Lower lobe of right lung (tissue), 2 donors: ENCODE data around the gene LGALS7B. TPM values are rescaled to one million over a fixed set of nuclear protein-coding genes. Genes with fewer than 3 reads are reported as not detected.
"Not testable (repeated sequence)": the region's sequence is repeated elsewhere in the genome, so short reads cannot be mapped to it uniquely, and the experiment has no call there.

Experiments
- ATAC-seq, 2 donors: fragments of 200-7000 bp; cut with Tn5 transposase; one replicate each; pipeline ENCODE4 v1.9.1; 2020 to 2022; ENCODE audit warnings: mild to moderate bottlenecking in 2 of 2, moderate library complexity in 2 of 2
- DNase-seq: peaks from one replicate; pipeline ENCODE4 v3.0.0-alpha.2; 2020
- H3K27ac ChIP-seq: fragments of 200-600 bp; one replicate; pipeline ENCODE4 v1.8.0; 2022
- H3K27me3 ChIP-seq: fragments of 200-600 bp; one replicate; pipeline ENCODE4 v1.8.0; 2022; ENCODE audit warnings: low read depth
- H3K36me3 ChIP-seq: fragments of 200-600 bp; one replicate; pipeline ENCODE4 v1.8.0; 2022; ENCODE audit warnings: mild to moderate bottlenecking
- H3K4me1 ChIP-seq: fragments of 200-600 bp; one replicate; pipeline ENCODE4 v1.8.0; 2022
- H3K4me3 ChIP-seq: fragments of 200-600 bp; one replicate; pipeline ENCODE4 v1.8.0; 2022; ENCODE audit warnings: mild to moderate bottlenecking
- H3K9me3 ChIP-seq: fragments of 200-600 bp; one replicate; pipeline ENCODE4 v1.8.0; 2022
- intact Hi-C: fragments of 100-400 bp; cut with DNase I; formaldehyde crosslinking; loops from one replicate; pipeline ENCODE4 v1.11.0; 2022
- total RNA-seq: library from RNA; stranded (reverse); fragmentation: NEBNext Ultra II Directional; extraction: Animal tissue kit (Norgen Biotek cat#: 25700); gene quantifications from one replicate; pipeline ENCODE4 v1.2.1, GENCODE V29; 2021
- TF ChIP-seq, protein P1 (sequence below): fragments of 200-600 bp; IDR thresholded peaks from one replicate; pipeline ENCODE4 v1.8.0; 2022; ENCODE audit warnings: antibody characterized with exemption, mild to moderate bottlenecking
- donor health status: DM: no; HTN: yes; CAD: no; lungs with severe emphysema.

LGALS7B gene
- total RNA-seq, 1 donor from 2014 or later, result not detected

DNA sequence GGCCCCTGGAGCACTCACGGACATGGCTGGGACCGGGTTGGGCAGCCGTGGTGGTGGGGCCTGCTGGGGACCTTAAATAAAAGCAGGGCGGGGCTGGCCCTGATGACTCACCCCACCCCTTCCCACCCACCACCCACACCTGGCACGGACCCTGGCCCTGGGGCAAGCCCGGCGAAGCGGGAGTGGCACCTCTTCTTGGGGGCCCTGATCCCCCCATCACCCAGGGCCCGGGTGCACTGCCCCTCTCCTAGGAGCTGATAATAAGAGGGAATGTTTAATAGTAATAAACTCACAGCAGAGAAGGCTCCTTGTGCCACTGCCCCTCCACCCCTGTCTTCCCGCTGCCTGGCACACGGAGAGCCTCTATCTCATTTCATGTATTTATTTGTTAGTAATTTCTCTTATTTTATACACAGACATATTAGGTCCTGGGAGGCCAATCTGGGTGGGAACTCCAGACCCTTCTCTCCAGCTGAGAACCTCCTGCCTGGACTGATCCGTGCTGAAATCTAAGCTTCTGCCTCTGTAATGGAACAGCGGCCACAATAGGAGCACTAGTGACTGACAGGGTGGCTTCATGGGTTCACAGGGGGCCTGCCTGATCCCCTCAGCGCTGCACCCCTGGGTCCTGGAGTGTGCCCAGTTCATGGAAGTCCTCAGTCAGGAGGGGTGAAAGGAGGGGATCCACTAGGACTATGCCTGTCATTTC, 15.4 kb upstream of the LGALS7B start, which contains the start of gene LGALS7:
Gene LGALS7 (minus strand): TSS at position 49 of the 709 bp plus-strand sequence. CDS start 25 bp downstream, at position 24.
- peaks cover 12% of the 10 kb centered on the region for H3K4me1 ChIP-seq
- intact Hi-C loops, result no loop called here
- no peak for DNase-seq
- ATAC-seq, result no peak
- H3K27me3 ChIP-seq, result no peaks in the 10 kb centered on the region
- no peak within 1 kb of the TSS for H3K4me3 ChIP-seq
- H3K27ac ChIP-seq, result no peak within 1 kb of the TSS
- H3K9me3 ChIP-seq, result no peaks in the 10 kb centered on the region
- TF ChIP-seq, protein P1, sequence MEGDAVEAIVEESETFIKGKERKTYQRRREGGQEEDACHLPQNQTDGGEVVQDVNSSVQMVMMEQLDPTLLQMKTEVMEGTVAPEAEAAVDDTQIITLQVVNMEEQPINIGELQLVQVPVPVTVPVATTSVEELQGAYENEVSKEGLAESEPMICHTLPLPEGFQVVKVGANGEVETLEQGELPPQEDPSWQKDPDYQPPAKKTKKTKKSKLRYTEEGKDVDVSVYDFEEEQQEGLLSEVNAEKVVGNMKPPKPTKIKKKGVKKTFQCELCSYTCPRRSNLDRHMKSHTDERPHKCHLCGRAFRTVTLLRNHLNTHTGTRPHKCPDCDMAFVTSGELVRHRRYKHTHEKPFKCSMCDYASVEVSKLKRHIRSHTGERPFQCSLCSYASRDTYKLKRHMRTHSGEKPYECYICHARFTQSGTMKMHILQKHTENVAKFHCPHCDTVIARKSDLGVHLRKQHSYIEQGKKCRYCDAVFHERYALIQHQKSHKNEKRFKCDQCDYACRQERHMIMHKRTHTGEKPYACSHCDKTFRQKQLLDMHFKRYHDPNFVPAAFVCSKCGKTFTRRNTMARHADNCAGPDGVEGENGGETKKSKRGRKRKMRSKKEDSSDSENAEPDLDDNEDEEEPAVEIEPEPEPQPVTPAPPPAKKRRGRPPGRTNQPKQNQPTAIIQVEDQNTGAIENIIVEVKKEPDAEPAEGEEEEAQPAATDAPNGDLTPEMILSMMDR, result no peak
- H3K36me3 ChIP-seq, result no peaks in the 10 kb centered on the region

GRCh38 chr19:38774181-38774950, 14.6 kb upstream of the LGALS7B start:
- no peaks in the 10 kb centered on the region for H3K27me3 ChIP-seq
- DNase-seq (no peak), ATAC-seq (no peak)
- no peak overlapping the region for H3K27ac ChIP-seq
- TF ChIP-seq, protein P1, result no peak
- peaks cover 8% of the 10 kb centered on the region for H3K4me1 ChIP-seq
- no peaks in the 10 kb centered on the region for H3K36me3 ChIP-seq
- no peaks in the 10 kb centered on the region for H3K9me3 ChIP-seq
- intact Hi-C loops, result no loop called here
- H3K4me3 ChIP-seq, result no peak overlapping the region

DNA sequence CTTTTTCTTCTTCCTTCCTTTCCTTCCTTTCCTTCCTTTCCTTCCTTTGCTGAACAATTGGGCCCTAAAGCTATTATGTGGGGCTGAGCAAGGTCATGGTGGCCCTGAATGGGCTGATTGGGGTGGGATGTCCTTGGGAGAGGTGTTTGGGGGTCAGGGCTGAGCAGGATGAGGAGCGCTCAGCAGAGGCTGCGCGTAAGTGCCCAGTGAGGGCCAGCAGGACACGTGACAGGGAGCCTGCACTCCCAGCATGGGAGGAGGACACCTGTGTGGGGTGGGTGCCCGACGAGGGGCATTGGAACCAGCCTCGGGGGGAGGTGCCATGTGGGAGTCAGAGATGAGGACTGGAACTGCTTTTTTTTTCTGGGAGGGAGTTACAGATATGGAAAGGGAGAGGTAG, 10.3 kb upstream of the LGALS7B start:
- no peaks in the 10 kb centered on the region for H3K4me1 ChIP-seq

DNA sequence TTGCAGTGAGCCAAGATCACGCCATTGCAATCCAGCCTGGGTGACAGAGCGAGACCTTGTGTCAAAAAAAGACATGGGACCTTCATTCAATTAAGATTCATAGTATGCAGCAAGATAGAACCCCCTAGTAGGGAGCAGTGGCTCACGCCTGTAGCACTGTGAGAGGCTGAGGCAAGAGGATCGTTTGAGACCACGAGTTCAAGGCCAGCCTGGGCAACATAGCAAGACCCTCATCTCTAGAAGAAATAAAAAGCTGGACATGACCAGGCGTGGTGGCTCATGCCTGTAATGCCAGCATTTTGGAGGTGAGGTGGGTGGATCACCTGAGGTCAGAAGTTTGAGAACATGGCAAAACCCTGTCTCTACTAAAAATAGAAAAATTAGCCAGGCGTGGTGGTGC, 8.6 kb upstream of the LGALS7B start:
- Histone ChIP-seq H3K4me3 (no peak overlapping the region), H3K27ac (no peak overlapping the region), H3K4me1 (no peaks in the 10 kb centered on the region), H3K27me3 (no peaks in the 10 kb centered on the region), H3K9me3 (no peaks in the 10 kb centered on the region), H3K36me3 (no peaks in the 10 kb centered on the region)
- peak; percentile 3 for DNase-seq
- TF ChIP-seq, protein P1, result no peak
- intact Hi-C loops, result no loop called here
- no peak for ATAC-seq

More for the DNA sequence above, 10.3 kb upstream of the LGALS7B start:
- Histone ChIP-seq H3K36me3 (no peaks in the 10 kb centered on the region), H3K9me3 (no peaks in the 10 kb centered on the region), H3K27me3 (no peaks in the 10 kb centered on the region), H3K4me3 (no peak overlapping the region), H3K27ac (no peak overlapping the region)
- ATAC-seq, result no peak
- no peak for DNase-seq
- TF ChIP-seq, protein P1, result no peak
- intact Hi-C loops, result no loop called here

GRCh38 chr19:38781058-38781457, 7.9 kb upstream of the LGALS7B start:
- Histone ChIP-seq H3K27me3 (no peaks in the 10 kb centered on the region), H3K4me3 (no peak overlapping the region), H3K27ac (no peak overlapping the region), H3K4me1 (no peaks in the 10 kb centered on the region), H3K36me3 (no peaks in the 10 kb centered on the region), H3K9me3 (no peaks in the 10 kb centered on the region)
- TF ChIP-seq, protein P1, result no peak
- DNase-seq (no peak), ATAC-seq (no peak)
- intact Hi-C loops, result no loop called here

- H3K9me3 ChIP-seq, H3K36me3 ChIP-seq, H3K4me3 ChIP-seq, intact Hi-C loops, H3K27ac ChIP-seq, H3K4me1 ChIP-seq, H3K27me3 ChIP-seq, DNase-seq, ATAC-seq: not testable (repeated sequence)
These were observed 6.8 kb upstream of the LGALS7B start for GRCh38 chr19:38782212-38782611.
